Urinary bladder (tissue), 4 donors: ENCODE results near the gene UBASH3A. TPM values are rescaled to one million over a fixed set of nuclear protein-coding genes. Genes with fewer than 3 reads are reported as not detected.
"Not testable (repeated sequence)": the region's sequence is repeated elsewhere in the genome, so short reads cannot be mapped to it uniquely, and the experiment has no call there.

ENCODE experiments used
- DNase-seq: peaks from one replicate; pipeline ENCODE4 v3.0.0-alpha.2; 2015; ENCODE audit errors: extremely low spot score
- H3K27ac ChIP-seq: one replicate; pipeline ENCODE4 v1.5.1; 2013; ENCODE audit warnings: low read depth, mild to moderate bottlenecking, moderate library complexity
- H3K36me3 ChIP-seq: one replicate; pipeline ENCODE4 v1.6.1; 2013; ENCODE audit warnings: mild to moderate bottlenecking, moderate library complexity; ENCODE audit not compliant: insufficient read depth
- H3K4me1 ChIP-seq: one replicate; pipeline ENCODE4 v1.6.1; 2013; ENCODE audit warnings: mild to moderate bottlenecking, moderate library complexity; ENCODE audit not compliant: insufficient read depth
- H3K4me3 ChIP-seq: one replicate; pipeline ENCODE4 v1.5.1; 2013; ENCODE audit warnings: low read depth, low read length
- WGBS: extraction: QIAGEN DNeasy Blood & Tissue Kit; methylation state at CpG from one replicate; pipeline ENCODE4 v1.1.7; 2013; 5-methylcytosine and 5-hydroxymethylcytosine counted together
- polyA plus RNA-seq: library from polyadenylated mRNA; stranded (reverse); fragments of 200-250 nt; gene quantifications from one replicate; pipeline ENCODE4 v1.2.3, GENCODE V29; 2013
- total RNA-seq: library from RNA; depleted of rRNA; stranded (reverse); fragments of >200 nt; gene quantifications from one replicate; pipeline ENCODE4 v1.2.3, GENCODE V29; 2014
- donor health status: healthy with polysubstance abuse.
- donor health status: healthy.

Gene UBASH3A
- total and polyA plus RNA-seq, 2 donors: 0.27 to 0.32 TPM

- WGBS: 92% methylated on average over 10 of the region's 10 CpGs
- Histone ChIP-seq H3K36me3 (no peaks in the 10 kb centered on the region), H3K4me1 (no peaks in the 10 kb centered on the region), H3K4me3 (no peak overlapping the region), H3K27ac (no peak overlapping the region)
- no peak for DNase-seq
Measured at GRCh38 chr21:42466700-42467099, 63.0 kb downstream of the UBASH3A start.

GRCh38 chr21:42467140-42467983 lies 63.7 kb downstream of the UBASH3A start:
- H3K27ac ChIP-seq: no peak overlapping the region

GRCh38 chr21:42468491-42469131 lies 64.9 kb downstream of the UBASH3A start:
- H3K4me3 ChIP-seq: no peak overlapping the region
- no peaks in the 10 kb centered on the region for H3K36me3 ChIP-seq
- no peak for DNase-seq
- 50% methylated on average over 6 of the region's 6 CpGs for WGBS
- no peak overlapping the region for H3K27ac ChIP-seq
- H3K4me1 ChIP-seq: no peaks in the 10 kb centered on the region

More at GRCh38 chr21:42467140-42467983, 63.7 kb downstream of the UBASH3A start:
- Histone ChIP-seq H3K4me3 (no peak overlapping the region), H3K4me1 (no peaks in the 10 kb centered on the region), H3K36me3 (no peaks in the 10 kb centered on the region)
- WGBS: 41% methylated on average over 12 of the region's 12 CpGs
- DNase-seq: no peak

GRCh38 chr21:42469272-42469671 lies 65.6 kb downstream of the UBASH3A start:
- DNase-seq: no peak
- no peak overlapping the region for H3K4me3 ChIP-seq
- H3K36me3 ChIP-seq: no peaks in the 10 kb centered on the region
- no peak overlapping the region for H3K27ac ChIP-seq
- no peaks in the 10 kb centered on the region for H3K4me1 ChIP-seq
- WGBS: 83% methylated on average over 2 of the region's 2 CpGs

- DNase-seq, H3K27ac ChIP-seq, H3K36me3 ChIP-seq, H3K4me3 ChIP-seq, H3K4me1 ChIP-seq: not testable (repeated sequence)
- 91% methylated on average over 4 of the region's 4 CpGs for WGBS
Measured at GRCh38 chr21:42469726-42470125, 66.0 kb downstream of the UBASH3A start.

GRCh38 chr21:42471206-42471605 lies 67.5 kb downstream of the UBASH3A start:
- Histone ChIP-seq H3K4me3 (no peak overlapping the region), H3K27ac (no peak overlapping the region), H3K36me3 (no peaks in the 10 kb centered on the region), H3K4me1 (no peaks in the 10 kb centered on the region)
- DNase-seq: no peak
- WGBS: 91% methylated on average over 9 of the region's 9 CpGs

GRCh38 chr21:42471716-42472330 lies 68.1 kb downstream of the UBASH3A start:
- H3K36me3 ChIP-seq: no peaks in the 10 kb centered on the region
- H3K27ac ChIP-seq: no peak overlapping the region
- H3K4me3 ChIP-seq: no peak overlapping the region
- no peak for DNase-seq
- 92% methylated on average over 13 of the region's 13 CpGs for WGBS
- no peaks in the 10 kb centered on the region for H3K4me1 ChIP-seq

- no peaks in the 10 kb centered on the region for H3K36me3 ChIP-seq
- DNase-seq: no peak
- H3K4me3 ChIP-seq: no peak overlapping the region
- 75% methylated on average over 7 of the region's 7 CpGs for WGBS
- no peaks in the 10 kb centered on the region for H3K4me1 ChIP-seq
- H3K27ac ChIP-seq: no peak overlapping the region
Measured at GRCh38 chr21:42472521-42472920, 68.8 kb downstream of the UBASH3A start.

- Histone ChIP-seq H3K4me1 (no peaks in the 10 kb centered on the region), H3K4me3 (no peak overlapping the region), H3K36me3 (no peaks in the 10 kb centered on the region), H3K27ac (no peak overlapping the region)
- DNase-seq: no peak
- WGBS: 87% methylated on average over 9 of the region's 9 CpGs
Measured at GRCh38 chr21:42473498-42474042, 69.9 kb downstream of the UBASH3A start.

- no peaks in the 10 kb centered on the region for H3K36me3 ChIP-seq
- no peak overlapping the region for H3K27ac ChIP-seq
- no peak for DNase-seq
- WGBS: 71% methylated on average over 14 of the region's 14 CpGs
- no peaks in the 10 kb centered on the region for H3K4me1 ChIP-seq
- no peak overlapping the region for H3K4me3 ChIP-seq
Measured at GRCh38 chr21:42474043-42474831, 70.5 kb downstream of the UBASH3A start.

GRCh38 chr21:42475036-42475435 lies 71.3 kb downstream of the UBASH3A start:
- Histone ChIP-seq H3K4me1 (no peaks in the 10 kb centered on the region), H3K4me3 (no peak overlapping the region), H3K36me3 (no peaks in the 10 kb centered on the region), H3K27ac (no peak overlapping the region)
- WGBS: 83% methylated on average over 7 of the region's 7 CpGs
- DNase-seq: no peak

- H3K27ac ChIP-seq: no peak overlapping the region
- H3K36me3 ChIP-seq: no peaks in the 10 kb centered on the region
- no peak for DNase-seq
- 89% methylated on average over 18 of the region's 18 CpGs for WGBS
- H3K4me3 ChIP-seq: no peak overlapping the region
- no peaks in the 10 kb centered on the region for H3K4me1 ChIP-seq
Measured at GRCh38 chr21:42475526-42476387, 72.1 kb downstream of the UBASH3A start.
